GM18517 (cell line): ENCODE data around the gene CDY1B.
"Not testable (repeated sequence)": the region's sequence is repeated elsewhere in the genome, so short reads cannot be mapped to it uniquely, and the experiment has no call there.

Experiments used
- ATAC-seq: cut with Tn5 transposase; IDR thresholded peaks from one replicate; pipeline ENCODE4 v1.9.1; 2021; ENCODE audit warnings: mild to moderate bottlenecking, moderate library complexity; ENCODE audit not compliant: unreplicated experiment

The CDY1B gene

GRCh38 chrY:24047919-24048318 is at the start of gene CDY1B:
Gene CDY1B, minus strand, starts transcription at chrY:24048019. Its CDS starts 331 bp downstream, at chrY:24047688.
- not testable (repeated sequence) for ATAC-seq

- not testable (repeated sequence) for ATAC-seq
Observed at GRCh38 chrY:24049525-24049924, 1.7 kb upstream of the CDY1B start.

- ATAC-seq, result not testable (repeated sequence)
Observed at GRCh38 chrY:24043209-24043608, 4.6 kb downstream of the CDY1B start.

GRCh38 chrY:24039008-24039718 is 8.7 kb downstream of the CDY1B start:
- not testable (repeated sequence) for ATAC-seq

GRCh38 chrY:24026212-24027103 is 21.4 kb downstream of the CDY1B start:
- not testable (repeated sequence) for ATAC-seq
